Right lobe of liver (tissue), 6 donors: ENCODE results near the gene SPOCK1. TPM values are rescaled to one million over a fixed set of nuclear protein-coding genes. Genes with fewer than 3 reads are reported as not detected.

Experiments used
- ATAC-seq, 4 donors: fragments of 200-7000 bp; cut with Tn5 transposase; one replicate each; pipeline ENCODE4 v1.9.1; 2020; ENCODE audit warnings: mild to moderate bottlenecking in 4 of 4, moderate library complexity in 4 of 4
- DNase-seq, 3 donors: peaks; one replicate each; pipeline ENCODE4 v3.0.0-alpha.2; 2020
- H3K27ac ChIP-seq, 3 donors: fragments of 200-600 bp; one replicate each; pipeline ENCODE4 v1.8.0; 2022
- H3K27me3 ChIP-seq, 2 donors: fragments of 200-600 bp; one replicate each; pipeline ENCODE4 v1.8.0; 2022
- H3K36me3 ChIP-seq, 4 donors: fragments of 200-600 bp; sonication (generic) in 1 of 4; one replicate each; pipeline versions ENCODE4 v1.5.1 to v1.8.0; 2017 to 2022; ENCODE audit warnings: control low read depth in 1 of 4
- H3K4me1 ChIP-seq, 4 donors: fragments of 200-600 bp; sonication (generic) in 1 of 4; one replicate each; pipeline versions ENCODE4 v1.5.1 to v1.8.0; 2017 to 2022; ENCODE audit warnings: control low read depth in 1 of 4
- H3K4me3 ChIP-seq, 3 donors: fragments of 200-600 bp; one replicate each; pipeline ENCODE4 v1.8.0; 2022
- H3K9me3 ChIP-seq, 4 donors: fragments of 200-600 bp; sonication (generic) in 1 of 4; one replicate each; pipeline versions ENCODE4 v1.5.1 to v1.8.0; 2017 to 2022; ENCODE audit warnings: control low read depth in 1 of 4
- POLR2A ChIP-seq: fragments of 450-650 bp; IDR thresholded peaks from one replicate; pipeline ENCODE4 v1.6.1; 2017; ENCODE audit warnings: antibody characterized with exemption, mild to moderate bottlenecking
- WGBS: methylation state at CpG from one replicate; pipeline ENCODE4 v1.1.6; 2018; ENCODE audit warnings: low coverage, low lambda C conversion rate; ENCODE audit not compliant: insufficient coverage; ENCODE audit errors: missing lambda C conversion rate; 5-methylcytosine and 5-hydroxymethylcytosine counted together
- intact Hi-C, 2 donors: fragments of 100-400 bp; cut with DNase I; formaldehyde crosslinking; loops; one replicate each; pipeline versions ENCODE4 v1.11.2 to v1.14.1; 2022
- total RNA-seq, 6 experiments: library from RNA; depleted of rRNA in 2 of 6; stranded (reverse); fragments of >200 nt in 2 of 6; fragmentation: NEBNext Ultra II Directional in 3 of 6; extraction: Animal tissue kit (Norgen Biotek cat#: 25700) in 3 of 6; gene quantifications; one replicate each; pipeline versions ENCODE4 v1.1.0 to v1.2.4, GENCODE V29; 2016 to 2023
- TF ChIP-seq, protein P1 (sequence below), 4 donors: fragments of 200-600 bp in 3 of 4; fragments of 450-650 bp in 1 of 4; IDR thresholded peaks; one replicate each; pipeline versions ENCODE4 v1.5.1 to v1.8.0; 2016 to 2022; ENCODE audit warnings: antibody characterized with exemption in 4 of 4, mild to moderate bottlenecking in 2 of 4
- donor health status: DM: no; HTN: yes; CAD: no.
- donor health status: DM: no; HTN: no; CAD: no.
- donor health status: DM: no; HTN: no; CAD: no.
- donor health status: DM: no; HTN: yes; CAD: no.
- donor health status: DM: no; HTN: yes; CAD: no.

SPOCK1 gene
- total RNA-seq, 6 experiments from 2014 or later: 0.06 to 0.86 (median 0.15) TPM; not detected in 1

DNA sequence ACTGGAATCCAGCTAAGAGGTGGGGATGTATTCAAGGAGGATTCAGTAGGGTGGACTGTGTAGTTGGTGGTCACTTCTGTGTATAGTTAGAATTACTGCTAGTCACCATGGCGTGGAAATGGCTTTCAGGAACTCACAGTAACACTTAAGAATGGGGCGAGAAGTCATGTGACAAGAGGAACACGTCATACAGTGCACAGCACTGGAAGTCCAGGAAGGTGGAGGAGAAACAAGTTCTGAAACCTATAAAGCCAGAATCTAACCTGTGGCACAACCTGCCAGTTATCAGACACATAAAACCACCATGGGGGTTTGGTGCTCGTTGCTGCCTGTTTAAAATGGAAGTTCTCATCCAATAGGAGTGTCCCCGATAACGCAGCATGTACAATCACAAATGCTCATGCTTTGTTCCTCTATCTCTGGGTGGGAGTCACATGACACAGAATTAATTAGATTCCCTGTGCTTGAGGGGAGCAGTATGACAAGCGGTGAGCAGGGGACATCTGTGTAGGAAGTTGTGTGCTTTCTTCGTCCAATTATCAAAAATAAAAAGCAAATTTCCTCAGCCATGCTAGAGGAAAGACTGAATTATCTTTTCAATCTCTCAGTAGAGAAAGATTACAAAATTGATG is 193.0 kb downstream of the SPOCK1 start:
- DNase-seq (no peak), ATAC-seq (no peak)
- no peaks in the 10 kb centered on the region for H3K9me3 ChIP-seq
- intact Hi-C loops: no loop called here
- H3K36me3 ChIP-seq: no peaks in the 10 kb centered on the region
- no peak overlapping the region for H3K27ac ChIP-seq
- 74% methylated on average over 8 of the region's 8 CpGs for WGBS
- no peak overlapping the region for H3K4me3 ChIP-seq
- no peaks in the 10 kb centered on the region for H3K27me3 ChIP-seq
- no peak for TF ChIP-seq POLR2A
- TF ChIP-seq, protein P1, sequence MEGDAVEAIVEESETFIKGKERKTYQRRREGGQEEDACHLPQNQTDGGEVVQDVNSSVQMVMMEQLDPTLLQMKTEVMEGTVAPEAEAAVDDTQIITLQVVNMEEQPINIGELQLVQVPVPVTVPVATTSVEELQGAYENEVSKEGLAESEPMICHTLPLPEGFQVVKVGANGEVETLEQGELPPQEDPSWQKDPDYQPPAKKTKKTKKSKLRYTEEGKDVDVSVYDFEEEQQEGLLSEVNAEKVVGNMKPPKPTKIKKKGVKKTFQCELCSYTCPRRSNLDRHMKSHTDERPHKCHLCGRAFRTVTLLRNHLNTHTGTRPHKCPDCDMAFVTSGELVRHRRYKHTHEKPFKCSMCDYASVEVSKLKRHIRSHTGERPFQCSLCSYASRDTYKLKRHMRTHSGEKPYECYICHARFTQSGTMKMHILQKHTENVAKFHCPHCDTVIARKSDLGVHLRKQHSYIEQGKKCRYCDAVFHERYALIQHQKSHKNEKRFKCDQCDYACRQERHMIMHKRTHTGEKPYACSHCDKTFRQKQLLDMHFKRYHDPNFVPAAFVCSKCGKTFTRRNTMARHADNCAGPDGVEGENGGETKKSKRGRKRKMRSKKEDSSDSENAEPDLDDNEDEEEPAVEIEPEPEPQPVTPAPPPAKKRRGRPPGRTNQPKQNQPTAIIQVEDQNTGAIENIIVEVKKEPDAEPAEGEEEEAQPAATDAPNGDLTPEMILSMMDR (IDR thresholded peaks at IDR 0.05): no peak
- no peaks in the 10 kb centered on the region for H3K4me1 ChIP-seq

DNA sequence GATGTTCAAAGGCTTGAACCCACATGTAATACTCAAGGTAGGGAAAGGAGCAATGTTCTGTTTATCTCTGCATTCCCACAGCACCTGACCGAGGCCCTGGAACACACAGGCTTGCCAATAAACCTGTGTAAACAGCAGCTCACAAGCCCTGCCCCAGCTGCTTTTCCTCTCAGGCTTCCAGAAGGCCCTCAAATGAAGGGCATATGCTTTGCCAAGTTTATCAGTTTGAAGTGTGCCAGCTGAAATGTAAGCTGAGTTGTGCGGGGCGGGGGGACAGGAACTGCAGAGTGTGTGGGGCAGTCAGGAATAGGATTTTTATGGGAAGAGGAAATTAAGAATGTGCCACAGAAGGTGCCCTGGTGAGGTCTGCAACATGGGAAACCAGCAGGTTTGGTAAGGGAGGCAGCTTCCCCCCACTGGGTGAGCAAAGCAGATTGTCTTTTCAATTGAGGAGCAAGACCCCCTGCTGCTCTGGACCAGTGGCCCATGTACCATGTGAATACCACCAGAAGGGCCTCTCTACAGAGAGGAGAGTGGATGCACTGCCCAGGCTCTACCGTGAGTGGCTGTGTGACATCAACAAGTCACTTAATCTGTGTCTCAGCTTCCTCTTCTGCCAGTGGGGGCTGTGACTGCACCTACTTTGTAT is 194.8 kb downstream of the SPOCK1 start:
- TF ChIP-seq, protein P1 (IDR thresholded peaks at IDR 0.05): no peak
- no peak for TF ChIP-seq POLR2A
- ATAC-seq (peak; percentile 50 to 99 (median 94)), DNase-seq (peak; percentile 51 to 70 (median 58))
- no peaks in the 10 kb centered on the region for H3K27me3 ChIP-seq
- intact Hi-C loops: no loop called here
- no peaks in the 10 kb centered on the region for H3K36me3 ChIP-seq
- no peaks in the 10 kb centered on the region for H3K9me3 ChIP-seq
- WGBS: 33% methylated on average over 3 of the region's 4 CpGs
- H3K4me3 ChIP-seq: no peak overlapping the region
- H3K4me1 ChIP-seq: no peaks in the 10 kb centered on the region
- H3K27ac ChIP-seq: no peak overlapping the region

DNA sequence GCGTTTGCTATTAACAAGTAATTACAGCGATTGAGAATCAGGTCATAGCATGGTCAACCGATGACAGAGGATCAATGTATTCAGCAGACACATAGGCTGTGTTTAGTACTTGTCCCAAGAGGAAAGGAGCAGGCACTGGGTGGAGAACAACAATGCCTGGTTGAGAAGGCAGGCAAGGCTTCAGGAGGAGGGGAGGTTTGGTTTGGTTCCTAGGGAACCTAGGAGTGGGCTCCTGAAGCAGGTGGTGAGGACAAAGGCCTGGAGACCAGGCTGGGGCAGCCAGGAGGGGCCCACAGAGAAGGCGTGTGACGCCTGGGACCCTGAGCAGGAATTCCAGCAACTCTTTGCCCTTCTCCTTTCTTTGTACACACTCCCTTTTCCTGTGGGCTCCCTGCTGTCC is 195.6 kb downstream of the SPOCK1 start:
- Histone ChIP-seq H3K4me1 (no peaks in the 10 kb centered on the region), H3K27ac (no peak overlapping the region), H3K36me3 (no peaks in the 10 kb centered on the region), H3K9me3 (no peaks in the 10 kb centered on the region), H3K27me3 (no peaks in the 10 kb centered on the region), H3K4me3 (no peak overlapping the region)
- WGBS: 83% methylated on average over 3 of the region's 5 CpGs
- ATAC-seq (no peak), DNase-seq (no peak)
- intact Hi-C loops: no loop called here
- TF ChIP-seq, protein P1 (IDR thresholded peaks at IDR 0.05): no peak

DNA sequence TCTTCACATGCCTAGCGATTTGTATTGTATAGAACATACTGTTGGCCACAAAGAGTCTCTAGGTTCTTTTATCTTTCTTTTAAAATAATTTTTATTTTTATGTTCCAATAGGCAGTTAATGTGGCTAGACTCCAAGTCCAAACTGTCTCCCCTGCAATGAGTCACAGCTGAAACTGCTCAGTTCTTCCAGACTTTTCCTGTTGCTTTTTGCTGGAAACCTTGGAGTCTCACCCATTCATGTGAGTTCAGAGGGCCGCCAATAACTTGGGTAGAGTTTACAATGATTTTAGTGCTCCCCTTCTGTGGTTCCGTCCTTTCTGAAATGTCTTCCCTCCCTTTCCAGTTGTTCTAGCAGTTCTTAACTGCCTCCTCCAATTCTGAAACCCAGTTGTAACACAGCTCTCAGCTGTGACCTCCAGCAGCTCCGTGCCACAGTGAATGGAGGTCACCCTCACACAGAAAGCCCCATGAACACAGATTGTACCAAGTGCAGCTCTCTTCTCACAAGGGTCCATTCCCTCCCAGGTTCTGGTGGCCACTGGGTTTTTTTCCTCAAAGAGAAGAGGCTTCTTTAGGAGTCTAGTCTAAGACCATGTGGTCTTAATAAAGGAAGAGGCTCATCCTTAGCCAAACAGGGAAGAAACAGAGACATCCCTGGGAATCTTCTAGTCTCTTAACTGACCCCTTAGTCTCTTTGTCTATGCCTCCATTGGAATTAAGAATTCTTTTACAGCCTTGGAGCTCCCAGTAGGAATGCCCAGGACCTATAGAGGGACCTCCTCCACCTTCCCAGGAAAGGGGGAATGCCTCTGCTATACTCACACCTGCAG is 198.5 kb downstream of the SPOCK1 start:
- no peaks in the 10 kb centered on the region for H3K4me1 ChIP-seq
- no peaks in the 10 kb centered on the region for H3K36me3 ChIP-seq
- intact Hi-C loops: no loop called here
- no peak for DNase-seq
- H3K9me3 ChIP-seq: no peaks in the 10 kb centered on the region
- no peak for ATAC-seq
- TF ChIP-seq, protein P1 (IDR thresholded peaks at IDR 0.05): no peak
- TF ChIP-seq POLR2A: no peak
- H3K4me3 ChIP-seq: no peak overlapping the region
- 69% methylated on average over 4 of the region's 4 CpGs for WGBS
- no peak overlapping the region for H3K27ac ChIP-seq
- H3K27me3 ChIP-seq: no peaks in the 10 kb centered on the region
